A549 (cell line): ENCODE data around the gene MACROD1. TPM values are rescaled to one million over a fixed set of nuclear protein-coding genes. Genes with fewer than 3 reads are reported as not detected.

Experiments used
- ATAC-seq, 2 experiments: fragments of 200-7000 bp in 1 of 2; fragments of >200 bp in 1 of 2; cut with Nextera tagmentation in 1 of 2; cut with Tn5 transposase in 1 of 2; 3 replicates each; pipeline versions ENCODE4 v1.8.0 to v1.9.1; 2018 to 2020; ENCODE audit warnings: mild to moderate bottlenecking in 1 of 2, moderate library complexity in 1 of 2
- CTCF ChIA-PET: fragments of 300-600 bp; sonication (Branson Sonifier 250); formaldehyde crosslinking; extraction: SDS; loops from one replicate; lab custom pipeline; 2021; ENCODE audit warnings: antibody characterized with exemption, inconsistent platforms; lab: Yijun Ruan, JAX
- POLR2A ChIA-PET: fragments of 350-600 bp; formaldehyde crosslinking; extraction: SDS; loops from one replicate; lab custom pipeline; 2021; ENCODE audit warnings: antibody characterized with exemption, inconsistent platforms; lab: Yijun Ruan, JAX
- DNase-seq, 2 experiments: peaks; one replicate each; pipeline versions ENCODE4 v3.0.0 to v3.0.0-alpha.2; 2011 to 2016; ENCODE audit warnings: low read depth in 1 of 2, low spot score in 1 of 2
- FAIRE-seq: peaks from 2 replicates; lab custom pipeline; 2011; peaks lifted over from hg19 to GRCh38; lab: Jason Lieb, UNC
- H3K27ac ChIP-seq, 2 experiments: fragments of >200 bp; sonication (Bioruptor Twin); formaldehyde crosslinking; 3 replicates each; pipeline ENCODE4 v1.5.1; 2016 to 2017
- H3K4me1 ChIP-seq: fragments of >200 bp; sonication (Bioruptor Twin); formaldehyde crosslinking; 3 replicates; pipeline ENCODE4 v1.6.1; 2016
- H3K4me2 ChIP-seq: fragments of >200 bp; sonication (Bioruptor Twin); formaldehyde crosslinking; 3 replicates; pipeline ENCODE4 v1.6.1; 2016
- H3K4me3 ChIP-seq: fragments of >200 bp; sonication (Bioruptor Twin); formaldehyde crosslinking; 3 replicates; pipeline ENCODE4 v1.5.1; 2016
- H3K9me3 ChIP-seq: fragments of >200 bp; sonication (Bioruptor Twin); formaldehyde crosslinking; 3 replicates; pipeline ENCODE4 v1.6.1; 2016
- BHLHE40 ChIP-seq: IDR thresholded peaks from 2 replicates; pipeline ENCODE4 v1.6.1; 2012; ENCODE audit warnings: low read depth, low read length, inconsistent platforms
- EP300 ChIP-seq, 2 experiments: fragments of >200 bp; sonication (Bioruptor Twin); formaldehyde crosslinking; IDR thresholded peaks; 2 replicates in 1 of 2; 3 replicates in 1 of 2; pipeline ENCODE4 v1.6.1; 2016 to 2017
- FOSL2 ChIP-seq, 2 experiments: fragments of 450-650 bp in 1 of 2; fragments of >200 bp in 1 of 2; sonication (Bioruptor Twin) in 1 of 2; formaldehyde crosslinking; IDR thresholded peaks; 2 replicates each; pipeline versions ENCODE4 v1.5.0 to v1.6.1; 2016 to 2020; ENCODE audit warnings: mild to moderate bottlenecking in 1 of 2, moderate library complexity in 1 of 2
- JUNB ChIP-seq: fragments of >200 bp; sonication (Bioruptor Twin); formaldehyde crosslinking; IDR thresholded peaks from 2 replicates; pipeline ENCODE4 v1.6.1; 2016
- NFE2L2 ChIP-seq: fragments of 150-350 bp; conservative IDR thresholded peaks from 2 replicates; pipeline ENCODE4 v1.6.1; 2014; ENCODE audit warnings: low read length
- NR3C1 ChIP-seq: fragments of >200 bp; sonication (Bioruptor Twin); formaldehyde crosslinking; IDR thresholded peaks from 3 replicates; pipeline ENCODE4 v1.6.1; 2017
- POLR2A ChIP-seq: IDR thresholded peaks from 2 replicates; pipeline ENCODE4 v1.6.1; 2012; ENCODE audit warnings: mild to moderate bottlenecking, low read length
- POLR2AphosphoS2 ChIP-seq: conservative IDR thresholded peaks from 2 replicates; pipeline ENCODE4 v1.6.1; 2012; ENCODE audit warnings: low read length, improper control_type of control experiment, inconsistent platforms
- RFX5 ChIP-seq: fragments of 450-650 bp; IDR thresholded peaks from 2 replicates; pipeline ENCODE4 v1.7.1; 2014; ENCODE audit warnings: antibody characterized with exemption, mild to moderate bottlenecking, moderate library complexity
- SMC3 ChIP-seq: fragments of >200 bp; sonication (Bioruptor Twin); formaldehyde crosslinking; IDR thresholded peaks from 3 replicates; pipeline ENCODE4 v1.6.1; 2018; ENCODE audit warnings: inconsistent platforms
- ZNF302 ChIP-seq: fragments of 250-450 bp; sonication (Bioruptor Pico); IDR thresholded peaks from 2 replicates; pipeline ENCODE4 v1.9.0; 2021; ENCODE audit warnings: inconsistent platforms, mild to moderate bottlenecking, moderate library complexity
- ZSCAN20 ChIP-seq: fragments of 250-450 bp; sonication (Bioruptor Pico); IDR thresholded peaks from 2 replicates; pipeline ENCODE4 v1.8.0; 2022; ENCODE audit warnings: mild to moderate bottlenecking, moderate library complexity
- WGBS: methylation state at CpG from one replicate; pipeline ENCODE4 v1.1.6; 2017; ENCODE audit errors: missing lambda C conversion rate; 5-methylcytosine and 5-hydroxymethylcytosine counted together
- polyA plus RNA-seq, 4 experiments: library from polyadenylated mRNA; depleted of rRNA in 3 of 4; stranded (reverse); fragments of >200 nt; fragmentation: RNase III in 1 of 4; extraction: RNeasy Plus Mini Kit Qiagen cat#74134 plus additional on column Dnase treatment in 1 of 4; gene quantifications; 2 replicates in 3 of 4; 3 replicates in 1 of 4; pipeline ENCODE4 v1.2.3, GENCODE V29; 2011 to 2017
- TF ChIP-seq, protein P1 (sequence below): IDR thresholded peaks from 2 replicates; pipeline ENCODE4 v1.6.1; 2012; ENCODE audit warnings: low read depth, borderline replicate concordance
- TF ChIP-seq, protein P2 (sequence below): fragments of 250-450 bp; sonication (Bioruptor Pico); IDR thresholded peaks from 2 replicates; pipeline ENCODE4 v1.5.0; 2021; ENCODE audit warnings: mild to moderate bottlenecking, moderate library complexity, borderline replicate concordance
- TF ChIP-seq, protein P3 (sequence below): fragments of 150-350 bp; IDR thresholded peaks from 2 replicates; pipeline ENCODE4 v1.6.1; 2014; ENCODE audit warnings: low read depth, mild to moderate bottlenecking, low read length
- TF ChIP-seq, protein P4 (sequence below): fragments of 450-650 bp; IDR thresholded peaks from 2 replicates; pipeline ENCODE4 v1.6.1; 2014; ENCODE audit warnings: antibody characterized with exemption

Gene MACROD1
- polyA plus RNA-seq, 2 of the 4 experiments (the other 2 are of a cell fraction), result 15.1 to 16.6 TPM

DNA sequence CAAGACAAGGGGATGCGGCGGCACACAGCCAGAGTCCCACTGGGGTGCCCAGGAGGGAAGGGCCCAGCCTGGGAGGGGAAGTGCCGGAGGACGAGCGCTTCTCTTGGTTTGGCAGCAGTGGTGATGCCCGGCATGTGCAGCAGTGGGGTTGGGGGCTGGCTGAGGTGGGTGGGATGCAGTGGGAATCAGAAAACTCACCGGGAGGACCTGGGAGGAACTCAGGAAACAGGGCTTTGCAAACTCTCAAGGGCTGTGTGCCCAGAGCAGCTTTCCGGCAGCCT, 43.6 kb upstream of the MACROD1 start:
- POLR2A ChIA-PET, result interaction anchor here (0.8 kb wide), 1 partner anchor 24 kb away, joined by 3 read pairs; the partner anchor contains the start of gene STIP1
- ATAC-seq, result no peak
- Histone ChIP-seq H3K4me1 (peaks cover 4% of the 10 kb centered on the region; the same call in 1 of the 3 replicates), H3K4me3 (no peak overlapping the region), H3K9me3 (no peaks in the 10 kb centered on the region), H3K4me2 (no peak overlapping the region), H3K27ac (no peak overlapping the region)
- no peak for FAIRE-seq
- WGBS, result 87% methylated on average over 8 of the region's 8 CpGs
- CTCF ChIA-PET, result interaction anchor here (0.9 to 20.3 kb wide), 7 partner anchors 11 to 93 kb away, joined by 3 to 254 read pairs (median 12); partner anchors contain the start of genes CATSPERZ, DNAJC4, NUDT22 and PLCB3
- DNase-seq, result no peak
- TF ChIP-seq, protein P1, sequence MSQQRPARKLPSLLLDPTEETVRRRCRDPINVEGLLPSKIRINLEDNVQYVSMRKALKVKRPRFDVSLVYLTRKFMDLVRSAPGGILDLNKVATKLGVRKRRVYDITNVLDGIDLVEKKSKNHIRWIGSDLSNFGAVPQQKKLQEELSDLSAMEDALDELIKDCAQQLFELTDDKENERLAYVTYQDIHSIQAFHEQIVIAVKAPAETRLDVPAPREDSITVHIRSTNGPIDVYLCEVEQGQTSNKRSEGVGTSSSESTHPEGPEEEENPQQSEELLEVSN, result no peak
- TF ChIP-seq, protein P2, sequence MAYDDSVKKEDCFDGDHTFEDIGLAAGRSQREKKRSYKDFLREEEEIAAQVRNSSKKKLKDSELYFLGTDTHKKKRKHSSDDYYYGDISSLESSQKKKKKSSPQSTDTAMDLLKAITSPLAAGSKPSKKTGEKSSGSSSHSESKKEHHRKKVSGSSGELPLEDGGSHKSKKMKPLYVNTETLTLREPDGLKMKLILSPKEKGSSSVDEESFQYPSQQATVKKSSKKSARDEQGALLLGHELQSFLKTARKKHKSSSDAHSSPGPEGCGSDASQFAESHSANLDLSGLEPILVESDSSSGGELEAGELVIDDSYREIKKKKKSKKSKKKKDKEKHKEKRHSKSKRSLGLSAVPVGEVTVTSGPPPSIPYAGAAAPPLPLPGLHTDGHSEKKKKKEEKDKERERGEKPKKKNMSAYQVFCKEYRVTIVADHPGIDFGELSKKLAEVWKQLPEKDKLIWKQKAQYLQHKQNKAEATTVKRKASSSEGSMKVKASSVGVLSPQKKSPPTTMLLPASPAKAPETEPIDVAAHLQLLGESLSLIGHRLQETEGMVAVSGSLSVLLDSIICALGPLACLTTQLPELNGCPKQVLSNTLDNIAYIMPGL (CRISPR knock-in tag), result no peak
- TF ChIP-seq ZNF302 (CRISPR knock-in tag) (no peak), NFE2L2 (no peak), POLR2AphosphoS2 (no peak), JUNB (no peak), POLR2A (no peak), FOSL2 (IDR thresholded peaks at IDR 0.05) (no peak), FOSL2 (CRISPR knock-in tag; IDR thresholded peaks at IDR 0.05) (no peak), BHLHE40 (no peak), NR3C1 (no peak), EP300 (IDR thresholded peaks at IDR 0.05) (no peak), RFX5 (no peak), ZSCAN20 (CRISPR knock-in tag) (no peak)
- TF ChIP-seq, protein P3, sequence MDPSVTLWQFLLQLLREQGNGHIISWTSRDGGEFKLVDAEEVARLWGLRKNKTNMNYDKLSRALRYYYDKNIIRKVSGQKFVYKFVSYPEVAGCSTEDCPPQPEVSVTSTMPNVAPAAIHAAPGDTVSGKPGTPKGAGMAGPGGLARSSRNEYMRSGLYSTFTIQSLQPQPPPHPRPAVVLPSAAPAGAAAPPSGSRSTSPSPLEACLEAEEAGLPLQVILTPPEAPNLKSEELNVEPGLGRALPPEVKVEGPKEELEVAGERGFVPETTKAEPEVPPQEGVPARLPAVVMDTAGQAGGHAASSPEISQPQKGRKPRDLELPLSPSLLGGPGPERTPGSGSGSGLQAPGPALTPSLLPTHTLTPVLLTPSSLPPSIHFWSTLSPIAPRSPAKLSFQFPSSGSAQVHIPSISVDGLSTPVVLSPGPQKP, result no peak

DNA sequence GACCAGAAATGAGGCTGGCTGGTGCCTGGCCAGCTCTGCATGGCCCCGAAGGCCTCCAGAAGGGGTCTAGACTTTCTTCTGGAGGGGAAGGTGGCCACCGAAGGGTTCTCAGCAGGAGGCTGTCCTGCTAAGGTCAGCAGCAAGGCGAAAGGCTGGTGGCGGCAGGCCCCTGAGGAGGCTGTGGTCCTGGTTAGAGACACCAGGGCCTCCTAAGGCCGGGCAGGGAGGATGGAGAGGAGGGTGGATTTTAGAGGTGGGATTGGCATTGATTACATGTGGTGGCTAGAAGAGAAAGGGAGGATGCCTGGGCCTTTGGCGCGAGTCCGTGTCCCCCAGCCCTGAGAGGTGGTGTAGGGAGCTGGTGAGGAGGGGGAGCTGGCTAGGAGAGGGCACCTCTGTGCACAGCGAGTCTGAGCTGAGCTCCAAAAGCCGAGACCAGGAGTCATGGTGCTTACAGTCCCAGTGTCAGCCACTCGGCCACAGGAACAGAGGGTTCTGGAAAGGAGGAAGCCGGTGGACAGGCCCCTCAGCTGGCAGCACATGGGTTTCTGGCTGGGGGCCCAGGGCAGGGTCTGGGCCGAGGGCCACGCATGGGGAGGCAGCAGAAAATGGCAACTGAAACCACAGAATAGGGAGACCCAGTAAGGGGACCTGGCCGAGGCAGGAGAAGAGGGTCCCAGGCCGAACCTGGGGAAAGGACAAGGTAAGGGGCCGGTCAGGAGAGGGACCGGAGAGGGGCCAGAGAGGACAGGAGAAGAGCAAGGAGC, 43.1 kb upstream of the MACROD1 start:
- Histone ChIP-seq H3K9me3 (no peaks in the 10 kb centered on the region), H3K27ac (no peak overlapping the region), H3K4me1 (peaks cover 9% of the 10 kb centered on the region; the same call in 1 of the 3 replicates), H3K4me3 (no peak overlapping the region), H3K4me2 (no peak overlapping the region)
- DNase-seq, result no peak
- ChIA-PET CTCF (interaction anchor here (0.9 to 20.3 kb wide), 6 partner anchors 11 to 94 kb away, joined by 3 to 254 read pairs (median 20); partner anchors contain the start of genes CATSPERZ, DNAJC4, NUDT22 and PLCB3), POLR2A (interaction anchor here (0.8 kb wide), 1 partner anchor 23 kb away, joined by 3 read pairs; the partner anchor contains the start of gene STIP1)
- WGBS, result 94% methylated on average over 17 of the region's 18 CpGs
- FAIRE-seq, result no peak
- ATAC-seq, result no peak; a peak in 2 of 6 replicates
- TF ChIP-seq SMC3 (no peak), ZNF302 (CRISPR knock-in tag) (no peak)
- TF ChIP-seq, protein P4, sequence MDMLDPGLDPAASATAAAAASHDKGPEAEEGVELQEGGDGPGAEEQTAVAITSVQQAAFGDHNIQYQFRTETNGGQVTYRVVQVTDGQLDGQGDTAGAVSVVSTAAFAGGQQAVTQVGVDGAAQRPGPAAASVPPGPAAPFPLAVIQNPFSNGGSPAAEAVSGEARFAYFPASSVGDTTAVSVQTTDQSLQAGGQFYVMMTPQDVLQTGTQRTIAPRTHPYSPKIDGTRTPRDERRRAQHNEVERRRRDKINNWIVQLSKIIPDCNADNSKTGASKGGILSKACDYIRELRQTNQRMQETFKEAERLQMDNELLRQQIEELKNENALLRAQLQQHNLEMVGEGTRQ, result no peak
